Vagina (tissue), 2 donors: ENCODE data around the gene ERP29.

Source experiments
- POLR2A ChIP-seq, 2 donors: fragments of 450-650 bp; IDR thresholded peaks; one replicate each; pipeline ENCODE4 v1.6.1; 2017; ENCODE audit warnings: antibody characterized with exemption in 2 of 2, mild to moderate bottlenecking in 2 of 2, moderate library complexity in 2 of 2
- POLR2AphosphoS5 ChIP-seq, 2 donors: sonication (generic); formaldehyde crosslinking; IDR thresholded peaks; one replicate each; pipeline ENCODE4 v1.9.0; 2017; ENCODE audit warnings: antibody characterized with exemption in 2 of 2, mild to moderate bottlenecking in 2 of 2, low read depth in 1 of 2; ENCODE audit not compliant: insufficient read depth in 1 of 2
- TF ChIP-seq, protein P1 (sequence below), 3 experiments: fragments of 450-650 bp in 2 of 3; fragments of 200-600 bp in 1 of 3; sonication (generic) in 1 of 3; IDR thresholded peaks; one replicate each; pipeline ENCODE4 v1.5.1; 2017 to 2019; ENCODE audit warnings: antibody characterized with exemption in 3 of 3, mild to moderate bottlenecking in 2 of 3, moderate library complexity in 2 of 3

DNA sequence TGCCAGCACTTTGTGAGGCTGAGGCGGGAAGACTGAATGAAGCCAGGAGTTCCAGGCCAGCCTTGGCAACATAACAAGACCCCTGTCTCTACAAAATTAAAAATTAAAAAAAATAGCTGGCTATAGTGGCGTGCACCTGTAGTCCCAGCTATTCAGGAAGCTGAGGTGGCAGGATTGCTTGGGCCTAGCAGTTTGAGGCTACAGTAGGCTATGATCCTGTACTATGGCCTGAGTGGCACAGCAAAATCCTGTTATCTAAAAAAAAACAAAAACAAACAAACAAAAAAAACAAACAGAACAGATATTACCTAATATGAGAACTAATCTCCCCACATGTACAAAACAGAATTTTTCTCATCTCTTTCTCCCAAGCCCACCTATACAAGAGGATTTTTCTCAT, 15.9 kb upstream of the ERP29 start:
- TF ChIP-seq POLR2AphosphoS5 (IDR thresholded peaks at IDR 0.05; ENCODE audit: insufficient read depth in 1 of 2, low read depth in 1 of 2) (no peak), POLR2A (IDR thresholded peaks at IDR 0.05) (no peak)
- TF ChIP-seq, protein P1, sequence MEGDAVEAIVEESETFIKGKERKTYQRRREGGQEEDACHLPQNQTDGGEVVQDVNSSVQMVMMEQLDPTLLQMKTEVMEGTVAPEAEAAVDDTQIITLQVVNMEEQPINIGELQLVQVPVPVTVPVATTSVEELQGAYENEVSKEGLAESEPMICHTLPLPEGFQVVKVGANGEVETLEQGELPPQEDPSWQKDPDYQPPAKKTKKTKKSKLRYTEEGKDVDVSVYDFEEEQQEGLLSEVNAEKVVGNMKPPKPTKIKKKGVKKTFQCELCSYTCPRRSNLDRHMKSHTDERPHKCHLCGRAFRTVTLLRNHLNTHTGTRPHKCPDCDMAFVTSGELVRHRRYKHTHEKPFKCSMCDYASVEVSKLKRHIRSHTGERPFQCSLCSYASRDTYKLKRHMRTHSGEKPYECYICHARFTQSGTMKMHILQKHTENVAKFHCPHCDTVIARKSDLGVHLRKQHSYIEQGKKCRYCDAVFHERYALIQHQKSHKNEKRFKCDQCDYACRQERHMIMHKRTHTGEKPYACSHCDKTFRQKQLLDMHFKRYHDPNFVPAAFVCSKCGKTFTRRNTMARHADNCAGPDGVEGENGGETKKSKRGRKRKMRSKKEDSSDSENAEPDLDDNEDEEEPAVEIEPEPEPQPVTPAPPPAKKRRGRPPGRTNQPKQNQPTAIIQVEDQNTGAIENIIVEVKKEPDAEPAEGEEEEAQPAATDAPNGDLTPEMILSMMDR (IDR thresholded peaks at IDR 0.05) = no peak
